ENCODE data around the gene RPL37A.

RPL37A gene

DNA sequence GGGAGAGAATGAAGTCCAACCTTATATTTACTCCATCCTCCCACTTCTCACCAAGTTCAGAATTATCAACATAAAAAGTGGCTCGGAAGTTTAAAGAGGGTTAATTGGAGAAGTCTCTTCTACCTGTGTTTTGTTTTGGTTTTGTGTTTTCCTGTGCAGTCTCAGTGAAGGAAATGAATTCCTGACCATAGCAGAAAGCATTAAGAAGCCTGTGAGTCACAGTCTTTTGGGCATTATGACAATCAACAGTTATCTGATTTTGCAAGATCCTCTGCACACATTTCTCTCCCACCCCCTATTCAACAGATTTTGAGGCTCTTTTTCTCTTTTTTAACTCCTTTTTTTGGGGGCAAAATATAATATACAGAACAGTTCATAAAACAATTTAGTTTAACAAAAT, 8.6 kb upstream of the RPL37A start:
- no peak for DNase-seq

DNA sequence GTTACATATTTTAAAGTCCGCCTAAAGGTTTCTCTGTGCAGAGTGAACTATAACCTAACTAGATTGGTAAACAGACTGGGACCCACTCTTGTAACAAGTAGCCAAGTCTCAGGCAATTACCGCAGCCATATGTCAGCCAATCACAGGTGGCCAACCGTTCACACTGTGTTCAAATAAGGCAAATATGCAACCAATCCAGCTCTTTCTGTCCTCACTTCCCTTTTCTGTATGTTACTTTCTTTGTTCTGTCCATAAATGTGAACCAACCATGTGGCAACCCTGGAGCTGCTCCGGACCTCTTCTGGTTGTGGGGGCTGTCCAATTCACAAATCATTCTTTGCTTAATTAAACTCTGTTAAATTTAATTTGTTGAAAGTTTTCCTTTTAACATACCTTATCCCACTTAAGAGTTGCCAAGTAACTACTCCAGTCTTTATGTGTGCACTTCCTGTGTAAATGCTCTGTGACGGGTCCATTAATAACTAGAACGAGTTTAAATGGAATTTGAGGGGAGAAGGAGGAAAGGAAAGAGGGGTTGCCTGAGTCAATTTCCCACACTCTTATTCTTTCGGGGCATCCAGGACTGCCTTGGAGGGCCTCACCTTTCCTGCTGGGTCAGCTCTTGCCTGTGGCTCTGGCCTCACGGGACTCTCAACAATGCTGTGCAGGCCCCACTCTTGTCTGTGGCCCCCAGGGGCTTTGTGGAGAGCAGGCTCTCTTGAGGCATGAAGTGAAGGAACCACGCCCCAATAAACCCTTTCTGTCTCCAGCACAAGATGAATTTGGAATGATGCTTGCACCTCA, 6.6 kb upstream of the RPL37A start:
- no peak for DNase-seq

- DNase-seq = no peak
These were observed 5.9 kb upstream of the RPL37A start for GRCh38 chr2:216492597-216493333.

DNA sequence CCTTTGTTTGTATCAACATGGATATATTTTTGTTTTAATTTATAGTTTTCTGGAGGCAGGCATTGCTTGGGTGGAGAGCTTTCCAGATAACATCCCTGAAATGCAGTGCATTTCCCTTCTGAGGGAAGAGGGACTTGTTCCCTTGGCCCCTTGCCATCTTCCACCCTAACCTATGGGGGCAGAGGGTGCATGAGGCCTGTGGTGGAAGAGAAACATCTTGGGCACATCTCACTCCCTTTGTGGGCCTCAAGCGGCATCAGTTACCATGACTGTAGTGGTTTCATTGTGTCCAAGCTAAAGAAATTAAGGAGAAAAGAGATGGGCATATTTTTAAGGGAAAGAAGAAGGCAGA, 5.3 kb upstream of the RPL37A start:
- no peak for DNase-seq

GRCh38 chr2:216495656-216496055, 3.0 kb upstream of the RPL37A start:
- DNase-seq = no peak

DNA sequence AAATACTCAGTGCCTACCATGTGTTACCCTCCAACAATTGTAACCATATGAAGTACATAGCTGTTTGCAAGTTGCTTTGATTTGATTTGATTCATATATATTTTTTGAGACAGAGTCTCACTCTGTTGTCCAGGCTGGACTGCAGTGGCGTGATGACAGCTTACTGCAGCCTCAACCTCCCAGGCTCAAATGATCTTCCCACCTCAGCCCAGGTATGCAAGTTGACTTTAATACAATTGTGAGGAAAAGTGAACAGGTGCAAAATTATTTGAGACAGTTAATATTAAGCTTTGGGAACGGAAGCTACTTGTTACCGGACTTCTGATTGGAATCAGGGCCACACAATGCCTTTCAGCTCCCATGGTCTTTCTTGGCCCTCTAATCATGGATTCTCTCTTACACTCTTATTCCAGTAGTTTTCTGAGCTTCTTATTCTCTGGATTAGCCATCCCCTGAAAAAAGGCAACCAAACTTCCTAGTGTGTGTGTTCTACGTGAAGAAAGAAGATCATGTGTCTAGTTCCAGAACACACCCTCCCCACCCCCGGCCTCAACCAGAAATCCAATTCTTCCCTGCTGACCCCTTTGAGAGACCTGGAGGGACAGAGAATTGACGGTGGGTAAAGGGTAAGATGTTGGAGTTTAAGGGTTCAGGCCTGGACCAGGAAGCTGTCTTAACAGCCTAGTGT, 1.1 kb upstream of the RPL37A start:
- DNase-seq = no peak

DNA sequence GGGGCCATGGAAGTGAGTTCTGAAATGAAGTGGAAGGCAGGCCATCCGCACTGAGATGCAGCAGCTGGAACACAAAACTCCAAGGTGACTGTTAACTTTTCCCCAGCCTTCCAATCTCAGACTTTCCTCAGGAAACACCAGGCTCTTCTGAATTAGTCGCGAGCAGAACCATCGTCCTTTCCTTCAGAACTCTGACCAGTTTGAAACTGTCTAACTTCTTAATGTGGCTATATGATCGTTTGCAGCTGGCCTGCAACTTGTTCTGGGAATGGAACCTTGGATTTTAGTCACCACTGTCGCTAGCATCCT, 620 bp upstream of the RPL37A start:
- DNase-seq = peak in 1 of 14 donors; percentile 47

- no peak for DNase-seq
These were observed 1.1 kb downstream of the RPL37A start for GRCh38 chr2:216499641-216500218.

GRCh38 chr2:216500572-216500971, 1.9 kb downstream of the RPL37A start:
- no peak for DNase-seq

DNA sequence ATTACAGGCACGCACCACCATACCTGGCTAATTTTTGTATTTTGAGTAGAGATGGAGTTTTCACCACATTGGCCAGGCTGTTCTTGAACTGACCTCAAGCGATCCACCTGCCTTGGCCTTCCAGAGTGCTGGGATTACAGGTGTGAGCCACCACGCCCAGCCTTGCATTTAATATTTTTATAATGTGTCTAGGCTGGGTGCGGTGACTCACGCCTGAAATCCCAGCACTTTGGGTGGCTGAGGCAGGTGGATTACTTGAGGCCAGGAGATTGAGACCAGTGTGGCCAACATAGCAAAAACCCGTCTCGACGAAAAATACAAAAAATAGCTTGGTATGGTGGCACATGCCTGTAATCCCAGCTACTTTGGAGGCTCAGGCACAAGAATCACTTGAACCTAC, 3.2 kb downstream of the RPL37A start:
- no peak for DNase-seq

GRCh38 chr2:216502381-216503158, 3.9 kb downstream of the RPL37A start:
- DNase-seq = no peak

GRCh38 chr2:216503159-216503629, 4.5 kb downstream of the RPL37A start:
- no peak for DNase-seq

- no peak for DNase-seq
These were observed 5.2 kb downstream of the RPL37A start for GRCh38 chr2:216503697-216504375.

DNA sequence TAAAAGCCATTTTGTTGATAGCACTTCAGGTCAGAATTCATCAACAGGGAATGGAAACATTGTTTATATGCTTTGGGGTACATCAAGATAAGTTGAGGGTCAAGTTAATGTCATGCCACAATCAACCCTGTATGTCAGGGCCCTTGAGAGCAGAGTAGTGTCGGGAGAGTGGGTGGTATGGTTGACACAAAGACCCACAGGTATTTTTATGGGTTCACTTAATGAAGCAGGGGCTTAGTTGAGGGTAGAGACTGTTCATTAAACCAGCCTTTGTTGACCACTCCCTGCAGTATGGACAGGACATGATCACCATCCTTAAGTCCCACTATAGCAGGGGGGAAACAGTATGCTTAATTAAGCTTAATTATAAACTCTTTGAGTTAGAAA, 5.7 kb downstream of the RPL37A start:
- no peak for DNase-seq

DNA sequence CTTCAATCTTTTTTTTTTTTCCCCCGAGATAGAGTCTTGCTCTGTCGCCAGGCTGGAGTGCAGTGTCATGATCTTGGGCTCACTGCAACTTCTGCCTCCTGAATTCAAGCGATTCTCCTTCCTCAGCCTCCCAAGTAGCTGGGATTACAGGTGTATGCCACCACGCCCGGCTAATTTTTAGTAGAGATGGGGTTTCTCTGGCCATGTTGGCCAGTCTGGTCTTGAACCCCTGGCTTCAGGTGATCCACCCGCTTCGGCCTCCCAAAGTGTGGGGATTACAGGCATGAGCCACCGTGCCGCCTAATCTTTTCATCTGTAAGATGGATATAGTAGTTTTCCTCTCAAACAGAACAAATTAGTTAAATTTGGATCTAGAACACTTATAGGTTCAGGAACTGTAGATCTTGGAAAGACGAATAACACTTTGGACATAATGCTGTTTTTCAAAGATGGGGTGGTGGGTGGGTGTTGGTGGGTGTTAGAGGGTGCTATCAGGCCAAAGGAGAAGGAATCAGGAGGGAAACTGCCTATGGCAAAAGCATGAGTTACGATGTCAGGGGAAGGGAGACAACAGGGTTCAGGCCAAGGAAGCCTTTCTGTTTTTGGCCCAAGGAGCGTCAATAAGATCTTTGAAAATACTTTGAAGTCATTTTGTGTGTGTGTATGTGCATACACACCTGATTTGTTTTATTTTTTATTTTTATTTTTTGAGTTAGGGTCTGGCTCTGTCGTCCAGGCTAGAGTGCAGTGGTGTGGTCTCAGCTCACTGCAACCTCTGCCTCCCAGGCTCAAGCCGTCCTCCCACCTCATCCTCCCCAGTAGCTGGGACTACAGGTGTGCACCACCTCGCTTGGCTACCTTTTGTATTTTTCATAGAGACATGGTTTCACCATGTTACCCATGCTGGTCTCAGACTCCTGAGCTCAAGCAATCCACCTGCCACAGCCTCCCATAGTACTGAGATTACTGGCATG, 6.8 kb downstream of the RPL37A start:
- DNase-seq = no peak

DNA sequence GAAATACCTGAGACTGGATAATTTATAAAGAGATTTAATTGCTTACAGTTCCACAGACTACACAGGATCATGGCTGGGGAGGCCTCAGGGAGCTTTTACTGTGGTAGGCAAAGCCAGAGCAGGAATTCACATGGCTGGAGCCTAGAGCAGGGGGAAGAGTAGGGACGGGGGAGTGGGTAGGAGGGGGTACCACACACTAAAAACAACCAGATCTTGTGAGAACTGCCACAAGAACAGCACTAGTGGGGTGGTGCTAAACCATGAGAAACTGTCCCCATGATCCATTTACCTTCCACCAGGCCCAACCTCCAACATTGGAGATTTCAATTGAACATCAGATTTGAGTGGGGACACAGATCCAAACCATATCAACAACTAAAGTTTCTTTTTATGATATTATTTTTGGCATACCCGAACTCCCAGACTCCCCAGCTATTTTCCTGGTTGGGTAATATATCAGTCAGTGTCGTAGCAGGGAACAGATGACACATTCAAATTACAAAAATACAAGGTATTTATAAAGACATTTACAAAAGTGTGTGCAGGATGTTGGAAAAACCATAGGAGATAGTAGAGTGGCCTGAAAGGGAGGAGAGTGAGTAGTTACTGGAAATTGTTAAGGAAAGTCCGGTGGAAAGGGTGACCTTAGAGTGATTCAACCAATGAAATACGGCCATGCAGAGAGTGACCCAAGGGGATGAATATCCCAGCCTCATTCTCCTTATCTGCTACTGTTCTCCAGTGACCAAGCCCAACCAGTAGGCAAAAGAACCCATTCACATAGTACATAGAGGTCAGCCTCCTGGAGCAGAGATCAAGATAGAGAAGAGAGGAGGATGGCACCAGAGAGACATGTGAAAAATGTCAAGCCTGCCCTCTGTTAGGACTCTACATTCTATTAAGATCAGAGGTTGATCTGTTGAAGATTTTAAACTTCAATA, 8.8 kb downstream of the RPL37A start:
- DNase-seq = no peak

DNA sequence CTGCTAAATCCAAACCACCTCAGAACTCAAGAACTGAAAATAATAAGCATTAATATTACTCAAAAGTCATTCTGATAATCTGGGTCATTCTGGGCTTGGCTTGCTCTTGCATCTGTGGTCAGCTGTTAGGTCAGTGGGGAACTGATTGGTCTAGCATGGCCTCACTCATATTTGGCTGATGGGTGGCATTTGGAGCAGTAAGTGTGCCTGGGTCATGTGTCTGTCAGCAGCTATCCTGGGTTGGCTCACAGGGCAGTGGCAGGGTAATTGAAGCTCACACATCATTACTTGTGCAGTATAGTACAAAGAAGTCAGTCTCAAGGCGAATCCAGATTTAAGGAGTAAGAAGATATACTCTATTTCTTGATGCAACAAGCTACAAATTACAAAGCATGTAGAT, 9.6 kb downstream of the RPL37A start:
- no peak for DNase-seq

GRCh38 chr2:216516730-216517350, 18.2 kb downstream of the RPL37A start:
- DNase-seq = no peak

Data from C1 segment of cervical spinal cord (tissue), 14 donors.